Ureter (tissue), 1 donor: ENCODE measurements around the gene XRCC5. TPM values are rescaled to one million over a fixed set of nuclear protein-coding genes. Genes with fewer than 3 reads are reported as not detected.

Experiments
- DNase-seq: peaks from one replicate; pipeline ENCODE4 v3.0.0-alpha.2; 2020; ENCODE audit warnings: low spot score
- total RNA-seq: library from RNA; stranded (reverse); gene quantifications from one replicate; pipeline ENCODE4 v1.2.4, GENCODE V29; 2023
- donor health status: DM: yes; HTN: yes; CAD: no.

The XRCC5 gene
- total RNA-seq, 1 donor from 2014 or later, result 282 TPM

GRCh38 chr2:216084547-216084946, 24.6 kb upstream of the XRCC5 start:
- DNase-seq, result no peak

GRCh38 chr2:216086207-216086893, 22.8 kb upstream of the XRCC5 start:
- DNase-seq, result no peak

DNA sequence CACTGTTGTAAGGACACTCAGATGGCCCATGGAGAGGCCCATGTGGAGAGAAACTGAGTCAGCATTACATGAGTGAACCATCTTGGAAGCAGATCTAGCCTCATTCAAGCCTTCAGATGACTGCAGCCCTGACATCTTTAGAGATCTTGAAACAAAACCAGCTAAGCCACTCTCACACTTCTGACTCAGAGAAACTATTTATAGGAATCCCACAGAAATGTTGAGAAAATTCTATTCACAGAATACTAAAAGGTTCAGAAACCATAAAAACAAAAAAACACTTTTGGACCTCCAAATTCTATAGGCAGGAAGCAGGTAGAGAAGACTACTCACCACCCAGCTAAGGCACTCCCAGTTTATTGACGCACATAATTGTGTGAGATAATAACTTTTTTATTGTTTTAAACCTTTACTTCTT, 18.8 kb upstream of the XRCC5 start:
- DNase-seq, result no peak

- no peak for DNase-seq
Observed at GRCh38 chr2:216092646-216093045, 16.5 kb upstream of the XRCC5 start.

DNA sequence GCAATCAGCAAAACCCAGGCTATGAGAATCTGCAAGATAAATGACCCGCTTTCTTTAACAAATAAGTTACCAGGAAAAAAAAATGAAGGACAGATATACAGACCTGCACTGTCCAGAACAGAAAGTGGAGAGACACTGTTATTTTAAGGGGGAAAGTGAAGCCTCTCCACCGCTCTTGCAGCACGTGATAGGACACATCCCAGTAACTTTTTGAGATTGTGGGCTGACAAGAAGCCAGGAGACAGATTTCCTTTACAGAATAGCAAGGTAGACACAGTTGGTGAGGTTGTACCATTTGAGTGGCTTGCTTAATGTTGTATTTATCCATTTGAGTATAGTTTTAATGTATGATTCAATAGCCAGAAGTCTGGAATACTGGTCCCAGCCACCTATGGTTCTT, 14.4 kb upstream of the XRCC5 start:
- DNase-seq, result no peak

DNA sequence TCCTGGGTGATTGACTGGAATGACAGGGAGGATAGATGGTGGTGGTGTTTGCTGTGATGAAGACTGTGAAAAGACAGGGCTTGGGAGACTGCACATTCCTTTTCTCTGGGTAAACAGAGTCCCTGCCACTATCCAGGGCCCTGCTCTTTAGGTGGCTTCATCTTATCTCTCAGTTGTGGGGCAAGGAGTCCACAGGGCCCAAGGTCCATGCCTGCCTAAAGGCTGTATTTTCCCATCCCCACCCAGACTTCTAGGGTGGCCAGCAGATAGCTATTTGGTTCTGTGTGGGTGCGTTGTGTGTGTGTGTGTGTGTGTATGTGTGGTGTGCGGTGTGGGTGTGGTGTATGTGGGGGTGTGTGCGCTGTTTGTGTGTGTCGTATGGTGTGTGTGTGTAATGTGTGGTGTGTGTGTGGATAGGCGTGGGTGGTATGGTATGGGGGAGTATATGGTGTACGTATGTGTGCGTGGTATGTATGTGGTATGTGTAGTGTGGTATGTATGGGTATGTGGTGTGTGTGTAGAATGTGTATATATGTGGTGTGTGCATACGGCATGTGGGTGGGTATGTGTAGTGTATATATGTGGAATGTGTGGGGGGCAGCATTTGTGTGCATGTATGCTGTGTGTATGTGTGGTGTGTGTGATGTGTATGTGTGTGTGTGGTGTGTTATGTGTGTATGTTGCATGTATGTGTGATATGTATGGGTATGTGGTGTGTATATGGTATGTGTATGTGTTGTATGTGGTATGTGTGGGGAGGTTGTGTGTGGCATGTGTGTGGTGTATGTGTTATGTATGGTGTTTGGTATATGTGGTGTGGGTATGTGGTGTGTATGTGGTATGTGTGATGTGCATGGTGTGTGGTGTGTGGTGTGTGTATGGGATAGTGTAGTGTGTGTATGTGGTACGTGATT, 10.5 kb upstream of the XRCC5 start:
- DNase-seq, result no peak

- no peak for DNase-seq
Observed at GRCh38 chr2:216101109-216101508, 8.0 kb upstream of the XRCC5 start.

GRCh38 chr2:216103213-216103612, 5.9 kb upstream of the XRCC5 start:
- no peak for DNase-seq

GRCh38 chr2:216104691-216105090, 4.5 kb upstream of the XRCC5 start:
- no peak for DNase-seq

DNA sequence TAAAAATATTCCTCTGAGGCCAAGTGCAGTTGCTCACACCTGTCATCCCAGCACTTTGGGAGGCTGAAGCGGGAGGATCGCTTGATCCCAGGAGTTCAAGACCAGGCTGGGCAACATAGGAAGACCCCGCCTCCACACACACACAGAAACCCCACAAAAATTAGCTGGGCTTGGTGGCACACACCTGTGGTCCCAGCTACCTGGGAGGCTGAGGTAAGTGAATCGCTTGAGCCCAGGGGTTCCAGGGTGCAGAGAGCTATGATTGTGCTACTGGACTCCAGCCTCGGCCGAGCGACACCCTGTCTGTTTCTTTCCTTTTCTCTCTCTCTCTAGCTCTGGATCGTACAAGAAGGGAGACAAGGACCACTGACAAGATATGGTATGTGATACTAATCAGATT, 1.8 kb upstream of the XRCC5 start:
- no peak for DNase-seq

GRCh38 chr2:216107760-216108159, 1.4 kb upstream of the XRCC5 start:
- DNase-seq, result no peak

- no peak for DNase-seq
Observed at GRCh38 chr2:216108310-216108966, 710 bp upstream of the XRCC5 start.

DNA sequence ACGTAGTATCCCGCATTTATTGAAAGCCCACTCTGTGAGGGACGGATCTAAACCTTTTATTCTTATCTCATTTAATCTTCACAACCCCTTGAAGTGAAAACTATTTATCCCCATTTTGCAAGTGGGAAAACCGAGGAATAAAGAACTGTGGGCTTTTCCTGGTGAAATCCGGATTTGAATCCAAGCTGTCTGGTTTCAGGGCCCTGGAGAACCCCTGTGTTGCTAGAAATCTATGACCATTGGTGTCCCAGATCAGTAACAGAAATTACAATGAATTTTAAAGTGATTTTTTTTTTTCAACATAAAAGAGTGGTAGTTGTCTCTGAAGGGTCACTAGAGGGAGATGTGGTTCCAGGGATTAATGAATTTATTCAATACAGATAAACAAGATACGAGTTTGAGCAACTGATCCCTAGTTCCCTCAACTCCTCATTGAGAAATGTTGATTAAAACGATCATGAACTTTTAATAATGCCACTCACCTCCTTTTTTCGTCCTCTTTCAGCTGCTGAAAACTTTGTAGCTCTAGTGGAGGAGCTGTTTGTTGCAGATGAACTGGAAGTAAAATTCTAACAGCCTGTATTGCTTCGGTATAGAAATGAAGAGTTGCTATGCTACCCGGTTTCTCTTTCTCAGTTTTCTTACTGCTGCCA, 940 bp downstream of the XRCC5 start:
- no peak for DNase-seq

GRCh38 chr2:216110620-216111019, 1.5 kb downstream of the XRCC5 start:
- no peak for DNase-seq

GRCh38 chr2:216111122-216111521, 2.0 kb downstream of the XRCC5 start:
- no peak for DNase-seq

GRCh38 chr2:216112926-216113325, 3.8 kb downstream of the XRCC5 start:
- no peak for DNase-seq

GRCh38 chr2:216113572-216113971, 4.4 kb downstream of the XRCC5 start:
- no peak for DNase-seq

DNA sequence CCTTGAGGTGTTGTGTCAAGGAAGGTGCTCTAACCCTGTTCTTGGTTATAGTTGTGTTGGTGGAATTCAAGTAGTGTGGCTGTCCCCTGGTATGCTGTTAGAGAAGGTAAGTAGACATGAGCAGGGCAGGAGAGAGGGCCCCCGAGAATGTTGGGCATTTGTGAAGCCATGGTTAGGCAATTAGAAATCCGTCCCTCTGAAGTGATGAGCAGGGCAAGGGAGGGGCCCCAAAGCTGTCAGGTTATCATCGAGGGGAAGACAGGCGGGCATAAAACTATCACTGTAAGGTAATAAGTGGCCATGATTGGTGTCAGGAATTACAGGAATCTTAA, 5.2 kb downstream of the XRCC5 start:
- DNase-seq, result no peak

DNA sequence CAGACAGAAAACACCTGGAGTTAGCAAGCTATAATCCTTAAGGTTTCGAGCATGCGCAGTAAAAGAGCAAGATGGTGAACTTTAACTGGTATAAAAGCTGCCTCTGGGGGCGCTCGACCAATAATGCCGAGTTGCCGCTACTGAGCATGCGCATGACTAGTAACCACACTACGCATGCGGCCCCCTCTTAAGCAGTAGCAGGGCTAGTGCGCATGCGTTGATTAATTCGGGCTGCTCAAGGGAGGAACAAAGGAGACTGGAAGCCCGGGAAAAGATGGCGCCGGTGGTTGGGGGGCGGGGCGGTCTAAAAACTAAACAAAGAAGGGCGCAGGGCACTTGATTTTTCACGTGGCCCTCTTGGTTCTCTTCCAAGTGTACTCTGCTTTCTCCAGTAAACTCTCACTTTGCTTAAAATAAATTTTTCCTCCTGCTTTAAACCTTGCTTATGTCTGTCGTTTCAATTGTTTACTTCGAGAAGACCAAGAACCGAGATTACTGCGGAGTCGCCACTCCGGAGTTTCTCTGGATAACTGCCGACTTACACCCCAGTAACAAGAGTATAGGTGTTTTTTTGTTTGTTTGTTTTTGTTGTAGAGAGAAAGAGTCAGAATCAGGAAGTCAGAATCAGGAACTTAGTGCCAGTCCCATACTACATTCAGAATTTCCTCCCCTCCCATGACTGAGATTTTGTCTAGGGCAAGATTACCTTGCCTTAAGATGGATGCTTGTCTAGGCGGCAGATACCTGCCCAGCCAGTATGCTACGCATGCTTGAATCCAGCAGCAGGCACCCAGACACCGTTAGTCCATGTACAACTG, 5.8 kb downstream of the XRCC5 start:
- peak; percentile 98 for DNase-seq

DNA sequence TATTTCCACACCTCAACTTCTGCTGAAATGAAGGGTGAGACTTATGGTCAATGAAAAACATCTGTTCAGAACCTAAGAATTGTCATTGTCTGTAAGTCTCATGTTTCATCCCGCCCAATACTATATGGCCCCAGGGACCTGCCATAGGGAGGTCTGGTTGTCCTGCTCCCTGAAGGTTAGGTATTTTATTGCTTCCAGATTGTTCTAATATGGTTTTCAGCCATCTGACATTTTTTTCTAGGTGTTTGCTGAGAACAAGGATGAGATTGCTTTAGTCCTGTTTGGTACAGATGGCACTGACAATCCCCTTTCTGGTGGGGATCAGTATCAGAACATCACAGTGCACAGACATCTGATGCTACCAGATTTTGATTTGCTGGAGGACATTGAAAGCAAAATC, 7.3 kb downstream of the XRCC5 start:
- no peak for DNase-seq

DNA sequence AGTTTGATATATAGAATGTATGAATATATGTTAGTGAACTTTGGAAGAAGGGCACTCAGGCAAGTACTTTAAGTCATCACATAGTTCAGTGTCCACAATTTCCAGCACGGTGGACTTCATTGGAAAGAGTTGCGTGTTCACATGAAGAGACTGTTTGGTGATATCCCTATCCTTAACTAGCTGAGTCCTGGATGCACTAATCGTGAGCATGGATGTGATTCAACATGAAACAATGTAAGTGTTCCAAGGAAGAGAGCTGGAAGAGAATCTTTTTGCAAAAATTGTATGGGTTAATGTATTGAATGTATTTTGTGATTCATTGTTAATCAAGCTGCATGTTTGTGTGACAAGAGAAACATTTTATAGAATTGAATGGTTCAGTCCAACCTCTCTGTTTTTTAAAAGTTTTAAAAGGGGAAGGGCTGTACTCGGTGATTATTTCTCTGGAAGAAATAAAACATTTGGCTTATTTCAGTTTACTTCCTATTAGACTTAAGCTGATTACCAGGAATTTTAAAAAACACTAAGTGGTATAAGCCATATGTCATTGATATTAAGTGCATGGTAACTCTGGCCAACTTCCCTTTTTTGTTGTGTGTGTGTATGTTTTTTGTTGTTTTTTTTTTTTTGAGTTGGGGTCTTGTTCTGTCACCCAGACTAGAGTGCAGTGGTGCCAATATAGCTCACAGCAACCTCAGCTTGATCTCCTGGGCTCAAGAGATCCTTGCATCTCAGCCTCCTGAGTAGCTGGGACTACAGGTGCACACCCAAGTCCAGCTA, 8.6 kb downstream of the XRCC5 start:
- no peak for DNase-seq
